Measurements from ENCODE around the gene SCO2. TPM values are rescaled to one million over a fixed set of nuclear protein-coding genes. Genes with fewer than 3 reads are reported as not detected.
A peak's percentile ranks its signal among the peaks of the same experiment; 100 is the strongest.
"Not testable (repeated sequence)": the region's sequence is repeated elsewhere in the genome, so short reads cannot be mapped to it uniquely, and the experiment has no call there.

SCO2 gene
- total RNA-seq, 2 donors from 2014 or later, result 0.89 to 2.3 TPM

- H3K4me3 Mint-ChIP-seq, result no peak overlapping the region
- Histone ChIP-seq H3K27me3 (ENCODE audit: control insufficient read depth, insufficient read depth, low read length, poor library complexity, severe bottlenecking) (peaks cover 14% of the 10 kb centered on the region), H3K9ac (ENCODE audit: extremely low read depth, low read length, poor library complexity, severe bottlenecking) (no peak overlapping the region), H3K4me3 (ENCODE audit: low read length) (no peak overlapping the region), H3K4me1 (ENCODE audit: control insufficient read depth, insufficient read depth, low read length) (no peaks in the 10 kb centered on the region), H3K36me3 (ENCODE audit: control insufficient read depth, insufficient read depth, low read length) (no peaks in the 10 kb centered on the region), H3K9me3 (ENCODE audit: control insufficient read depth, low read length) (no peaks in the 10 kb centered on the region), H3K27ac (ENCODE audit: low read depth, low read length) (no peak overlapping the region)
- no peak for TF ChIP-seq CTCF (conservative IDR thresholded peaks at IDR 0.05)
- H3K4me1 Mint-ChIP-seq, result peaks cover 8% of the 10 kb centered on the region
- no peak for DNase-seq
- 88 to 100% methylated on average over 3 to 5 of the region's 5 CpGs for WGBS, 2 experiments (ENCODE audit: insufficient coverage in 1 of 2, insufficient read length in 1 of 2)
- H3K36me3 Mint-ChIP-seq (ENCODE audit: low read depth), result no peaks in the 10 kb centered on the region
- no peaks in the 10 kb centered on the region for H3K9me3 Mint-ChIP-seq
- H3K27ac Mint-ChIP-seq, result no peak overlapping the region
- peaks cover 13% of the 10 kb centered on the region for H3K27me3 Mint-ChIP-seq (ENCODE audit: insufficient read depth)
These were observed 19.4 kb upstream of the SCO2 start for GRCh38 chr22:50544746-50545253.

DNA sequence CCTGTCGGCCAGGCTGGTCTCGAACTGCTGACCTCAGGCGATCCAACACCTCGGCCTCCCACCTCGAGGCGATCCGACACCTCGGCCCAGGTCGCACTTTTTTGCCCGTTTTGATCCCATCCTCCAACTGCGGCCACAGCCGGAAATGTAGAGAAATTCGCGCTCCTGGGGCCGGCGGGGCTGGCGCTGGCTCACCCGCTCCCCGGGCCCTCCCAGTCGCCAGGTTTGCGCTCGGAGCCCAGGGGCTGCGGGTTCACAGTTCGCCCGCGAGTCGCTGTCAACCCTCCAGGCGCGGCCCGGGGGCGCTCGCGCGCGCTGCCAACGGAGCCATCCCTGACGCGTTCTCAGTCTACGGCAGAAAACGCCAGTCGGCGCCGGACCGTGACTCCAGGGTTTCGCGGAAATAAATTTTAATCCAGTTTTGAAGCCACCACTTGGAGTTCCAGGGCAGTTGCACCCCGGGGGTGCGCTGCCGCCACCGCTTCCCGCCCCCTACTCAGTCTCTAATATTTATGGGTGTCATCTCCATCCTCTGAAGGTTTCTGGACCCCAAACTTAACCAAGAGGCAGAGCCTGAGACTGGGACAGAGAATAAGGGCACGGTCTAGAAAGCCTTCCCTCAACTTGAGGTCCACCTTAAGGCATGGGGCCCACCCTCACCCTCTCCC is 18.8 kb upstream of the SCO2 start:
- H3K27ac Mint-ChIP-seq, result no peak overlapping the region
- H3K4me3 ChIP-seq (ENCODE audit: low read length), result no peak overlapping the region
- no peak overlapping the region for H3K27ac ChIP-seq (ENCODE audit: low read depth, low read length)
- no peak overlapping the region for H3K4me3 Mint-ChIP-seq
- H3K9ac ChIP-seq (ENCODE audit: extremely low read depth, low read length, poor library complexity, severe bottlenecking), result no peak overlapping the region
- peaks cover 13% of the 10 kb centered on the region for H3K27me3 Mint-ChIP-seq (ENCODE audit: insufficient read depth)
- DNase-seq, result peak; percentile 95
- no peaks in the 10 kb centered on the region for H3K36me3 ChIP-seq (ENCODE audit: control insufficient read depth, insufficient read depth, low read length)
- TF ChIP-seq CTCF (conservative IDR thresholded peaks at IDR 0.05), result peak; percentile 80
- no peaks in the 10 kb centered on the region for H3K9me3 ChIP-seq (ENCODE audit: control insufficient read depth, low read length)
- H3K4me1 Mint-ChIP-seq, result peaks cover 8% of the 10 kb centered on the region
- H3K36me3 Mint-ChIP-seq (ENCODE audit: low read depth), result no peaks in the 10 kb centered on the region
- no peaks in the 10 kb centered on the region for H3K9me3 Mint-ChIP-seq
- no peaks in the 10 kb centered on the region for H3K4me1 ChIP-seq (ENCODE audit: control insufficient read depth, insufficient read depth, low read length)
- WGBS, 2 experiments (ENCODE audit: insufficient coverage in 1 of 2, insufficient read length in 1 of 2), result 14% methylated on average over 30 to 52 of the region's 52 CpGs
- H3K27me3 ChIP-seq (ENCODE audit: control insufficient read depth, insufficient read depth, low read length, poor library complexity, severe bottlenecking), result peaks cover 14% of the 10 kb centered on the region

DNA sequence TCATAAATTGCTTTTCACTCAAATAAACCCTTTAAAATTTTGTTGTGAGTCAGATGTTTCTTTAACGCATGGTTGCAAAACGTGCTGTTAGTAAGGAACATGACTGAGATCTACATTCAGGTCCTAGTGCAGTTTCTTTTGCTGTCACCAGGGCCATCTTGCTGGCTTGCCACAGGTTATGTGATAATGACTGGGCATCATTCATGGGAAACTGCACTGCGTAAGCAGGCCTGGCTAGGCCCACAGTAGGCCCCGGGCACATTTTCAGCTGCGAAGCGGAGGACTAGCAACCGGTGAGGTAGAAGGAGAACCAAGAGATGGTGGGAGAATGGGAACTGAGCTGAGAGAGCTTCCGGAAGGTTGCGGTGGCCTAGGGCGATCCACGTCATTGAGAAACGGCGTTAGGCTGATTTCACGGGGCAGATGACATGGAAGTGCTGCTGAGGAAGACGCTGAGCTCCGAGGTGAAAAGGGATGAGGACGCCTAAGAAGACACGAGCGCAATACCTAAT is 17.1 kb upstream of the SCO2 start:
- Mint-ChIP-seq H3K27ac (no peak overlapping the region), H3K27me3 (ENCODE audit: insufficient read depth) (peaks cover 18% of the 10 kb centered on the region), H3K36me3 (ENCODE audit: low read depth) (no peaks in the 10 kb centered on the region), H3K9me3 (no peaks in the 10 kb centered on the region), H3K4me3 (no peak overlapping the region), H3K4me1 (peaks cover 8% of the 10 kb centered on the region)
- Histone ChIP-seq H3K4me1 (ENCODE audit: control insufficient read depth, insufficient read depth, low read length) (no peaks in the 10 kb centered on the region), H3K9ac (ENCODE audit: extremely low read depth, low read length, poor library complexity, severe bottlenecking) (no peak overlapping the region), H3K36me3 (ENCODE audit: control insufficient read depth, insufficient read depth, low read length) (no peaks in the 10 kb centered on the region), H3K27ac (ENCODE audit: low read depth, low read length) (no peak overlapping the region), H3K4me3 (ENCODE audit: low read length) (no peak overlapping the region), H3K27me3 (ENCODE audit: control insufficient read depth, insufficient read depth, low read length, poor library complexity, severe bottlenecking) (peaks cover 21% of the 10 kb centered on the region), H3K9me3 (ENCODE audit: control insufficient read depth, low read length) (no peaks in the 10 kb centered on the region)
- peak; percentile 29 for TF ChIP-seq CTCF (conservative IDR thresholded peaks at IDR 0.05)
- 96 to 97% methylated on average over 19 of the region's 19 CpGs for WGBS, 2 experiments (ENCODE audit: insufficient coverage in 1 of 2, insufficient read length in 1 of 2)
- no peak for DNase-seq

DNA sequence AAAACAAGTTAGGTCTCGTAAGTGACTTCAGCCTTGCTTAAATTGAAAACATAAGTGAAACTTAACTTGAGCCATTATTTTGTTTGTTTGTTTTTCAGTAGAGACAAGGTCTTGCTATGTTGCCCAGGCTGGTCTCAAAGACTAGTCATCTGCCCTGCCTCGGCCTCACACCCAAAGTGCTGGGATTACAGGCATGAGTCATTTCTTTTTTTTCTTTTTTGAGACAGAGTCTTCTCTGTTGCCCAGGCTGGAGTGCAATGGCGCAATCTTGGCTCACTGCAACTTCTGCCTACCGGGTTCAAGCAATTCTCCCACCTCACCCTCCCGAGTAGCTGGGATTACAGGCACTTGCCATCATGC is 16.2 kb upstream of the SCO2 start:
- not testable (repeated sequence) for DNase-seq; H3K4me1 Mint-ChIP-seq; H3K9ac ChIP-seq (ENCODE audit: extremely low read depth, low read length, poor library complexity, severe bottlenecking); H3K4me3 Mint-ChIP-seq; H3K36me3 Mint-ChIP-seq (ENCODE audit: low read depth); H3K36me3 ChIP-seq (ENCODE audit: control insufficient read depth, insufficient read depth, low read length); H3K27ac ChIP-seq (ENCODE audit: low read depth, low read length); H3K4me1 ChIP-seq (ENCODE audit: control insufficient read depth, insufficient read depth, low read length); H3K9me3 ChIP-seq (ENCODE audit: control insufficient read depth, low read length); H3K9me3 Mint-ChIP-seq; H3K4me3 ChIP-seq (ENCODE audit: low read length); H3K27ac Mint-ChIP-seq
- H3K27me3 ChIP-seq (ENCODE audit: control insufficient read depth, insufficient read depth, low read length, poor library complexity, severe bottlenecking), result peaks cover 23% of the 10 kb centered on the region
- 87 to 91% methylated on average over 3 to 5 of the region's 5 CpGs for WGBS, 2 experiments (ENCODE audit: insufficient coverage in 1 of 2, insufficient read length in 1 of 2)
- peaks cover 18% of the 10 kb centered on the region for H3K27me3 Mint-ChIP-seq (ENCODE audit: insufficient read depth)
